CD4-positive, alpha-beta T cell treated with Interleukin-6 for 4 hours (primary cell): ENCODE results near the gene ERBB4.
"Not testable (repeated sequence)": the region's sequence is repeated elsewhere in the genome, so short reads cannot be mapped to it uniquely, and the experiment has no call there.

Experiments
- DNase-seq: peaks from one replicate; pipeline ENCODE4 v3.0.0-alpha.2; 2020; ENCODE audit warnings: mixed read lengths

The ERBB4 gene

GRCh38 chr2:212034841-212035585 is 503.6 kb downstream of the ERBB4 start:
- no peak for DNase-seq

GRCh38 chr2:212033888-212034287 is 504.7 kb downstream of the ERBB4 start:
- no peak for DNase-seq

- no peak for DNase-seq
These were observed 505.9 kb downstream of the ERBB4 start for GRCh38 chr2:212032536-212033219.

GRCh38 chr2:212032032-212032431 is 506.6 kb downstream of the ERBB4 start:
- DNase-seq: no peak

- no peak for DNase-seq
These were observed 507.9 kb downstream of the ERBB4 start for GRCh38 chr2:212030709-212031108.

- DNase-seq: no peak
These were observed 509.7 kb downstream of the ERBB4 start for GRCh38 chr2:212028798-212029394.

- no peak for DNase-seq
These were observed 510.6 kb downstream of the ERBB4 start for GRCh38 chr2:212027681-212028628.

- DNase-seq: no peak
These were observed 514.6 kb downstream of the ERBB4 start for GRCh38 chr2:212024040-212024439.

- no peak for DNase-seq
These were observed 515.6 kb downstream of the ERBB4 start for GRCh38 chr2:212022966-212023365.

GRCh38 chr2:212021947-212022346 is 516.7 kb downstream of the ERBB4 start:
- no peak for DNase-seq

- DNase-seq: no peak
These were observed 523.0 kb downstream of the ERBB4 start for GRCh38 chr2:212015588-212015987.

GRCh38 chr2:212013626-212014025 is 525.0 kb downstream of the ERBB4 start:
- no peak for DNase-seq

GRCh38 chr2:212010305-212010704 is 528.3 kb downstream of the ERBB4 start:
- not testable (repeated sequence) for DNase-seq

- DNase-seq: no peak
These were observed 530.6 kb downstream of the ERBB4 start for GRCh38 chr2:212007972-212008371.

- no peak for DNase-seq
These were observed 533.4 kb downstream of the ERBB4 start for GRCh38 chr2:212005085-212005671.

- no peak for DNase-seq
These were observed 537.3 kb downstream of the ERBB4 start for GRCh38 chr2:212001325-212001724.

GRCh38 chr2:211996857-211997256 is 541.7 kb downstream of the ERBB4 start:
- no peak for DNase-seq

GRCh38 chr2:211994806-211995205 is 543.8 kb downstream of the ERBB4 start:
- DNase-seq: no peak

- no peak for DNase-seq
These were observed 548.3 kb downstream of the ERBB4 start for GRCh38 chr2:211990335-211990734.

GRCh38 chr2:211986313-211986712 is 552.3 kb downstream of the ERBB4 start:
- no peak for DNase-seq

GRCh38 chr2:211985393-211985792 is 553.2 kb downstream of the ERBB4 start:
- no peak for DNase-seq

GRCh38 chr2:211982162-211982561 is 556.4 kb downstream of the ERBB4 start:
- no peak for DNase-seq
